Body of pancreas (tissue), 4 donors: ENCODE results near the gene BICRA. TPM values are rescaled to one million over a fixed set of nuclear protein-coding genes. Genes with fewer than 3 reads are reported as not detected.
"Not testable (repeated sequence)": the region's sequence is repeated elsewhere in the genome, so short reads cannot be mapped to it uniquely, and the experiment has no call there.

Experiments
- ATAC-seq: fragments of 150-250 bp; one replicate; pipeline ENCODE4 v1.9.1; 2016
- DNase-seq, 4 donors: peaks; one replicate each; pipeline ENCODE4 v3.0.0-alpha.2; 2019
- H3K27ac ChIP-seq, 4 donors: fragments of 200-600 bp; sonication (generic); 1 replicate in 3 of 4; 2 replicates in 1 of 4; pipeline versions ENCODE4 v1.5.1 to v1.6.1; 2016 to 2019; ENCODE audit warnings: mild to moderate bottlenecking in 1 of 4, mixed read lengths in 1 of 4, moderate library complexity in 1 of 4
- H3K27me3 ChIP-seq, 2 donors: fragments of 200-600 bp; sonication (generic); one replicate each; pipeline ENCODE4 v1.6.0; 2016; ENCODE audit warnings: mild to moderate bottlenecking in 1 of 2
- H3K36me3 ChIP-seq, 2 donors: fragments of 200-600 bp; sonication (generic); replicated peaks in 1 of 2; 2 replicates each; pipeline ENCODE4 v1.5.1; 2016; ENCODE audit warnings: low read depth in 2 of 2; ENCODE audit not compliant: insufficient read depth in 1 of 2
- H3K4me1 ChIP-seq: fragments of 200-600 bp; sonication (generic); one replicate; pipeline ENCODE4 v1.6.0; 2016
- H3K4me3 ChIP-seq, 2 donors: fragments of 200-600 bp; sonication (generic); 1 replicate in 1 of 2; 2 replicates in 1 of 2; pipeline ENCODE4 v1.5.1; 2016 to 2019
- H3K9me3 ChIP-seq, 3 donors: fragments of 200-600 bp; sonication (generic); 1 replicate in 2 of 3; 2 replicates in 1 of 3; pipeline ENCODE4 v1.5.1; 2016
- CTCF ChIP-seq, 7 experiments: fragments of 450-650 bp in 4 of 7; fragments of 200-600 bp in 3 of 7; sonication (generic) in 3 of 7; IDR thresholded peaks; one replicate each; pipeline ENCODE4 v1.5.1; 2016 to 2019; ENCODE audit warnings: antibody characterized with exemption in 7 of 7
- POLR2A ChIP-seq, 3 donors: fragments of 450-650 bp; IDR thresholded peaks; one replicate each; pipeline ENCODE4 v1.6.1; 2016; ENCODE audit warnings: antibody characterized with exemption in 3 of 3, mild to moderate bottlenecking in 2 of 3
- WGBS, 2 donors: methylation state at CpG; one replicate each; pipeline ENCODE4 v1.1.5; 2017; 5-methylcytosine and 5-hydroxymethylcytosine counted together
- intact Hi-C: fragments of 100-400 bp; cut with DNase I; formaldehyde crosslinking; loops from one replicate; pipeline ENCODE4 v1.15.1; 2023
- total RNA-seq, 2 donors: library from RNA; depleted of rRNA; stranded (reverse); fragments of >200 nt; gene quantifications; one replicate each; pipeline ENCODE4 v1.1.0, GENCODE V29; 2016

Gene BICRA
- total RNA-seq, 2 donors from 2014 or later = 2.6 to 26.4 TPM

GRCh38 chr19:47723581-47723940 is 114.6 kb downstream of the BICRA start:
- H3K27ac ChIP-seq = peak overlapping the region in 3 of 4 donors; percentile 21 to 64 (median 27)
- peak; percentile 65 for ATAC-seq
- no peaks in the 10 kb centered on the region for H3K9me3 ChIP-seq
- DNase-seq = peak; percentile 71 to 89 (median 82)
- 13 to 41% methylated on average over 7 of the region's 7 CpGs for WGBS, 2 donors
- no peak overlapping the region for H3K4me3 ChIP-seq
- no peak for TF ChIP-seq POLR2A (IDR thresholded peaks at IDR 0.05)
- no peak for TF ChIP-seq CTCF (IDR thresholded peaks at IDR 0.05)
- H3K4me1 ChIP-seq = peaks cover 39% of the 10 kb centered on the region
- H3K27me3 ChIP-seq = no peaks in the 10 kb centered on the region
- no peaks in the 10 kb centered on the region for H3K36me3 ChIP-seq
- intact Hi-C loops = no loop called here

- Histone ChIP-seq H3K4me1 (peaks cover 47% of the 10 kb centered on the region), H3K4me3 (no peak overlapping the region), H3K9me3 (no peaks in the 10 kb centered on the region), H3K36me3 (no peaks in the 10 kb centered on the region), H3K27ac (no peak overlapping the region), H3K27me3 (no peaks in the 10 kb centered on the region)
- TF ChIP-seq CTCF (IDR thresholded peaks at IDR 0.05) (no peak), POLR2A (IDR thresholded peaks at IDR 0.05) (no peak)
- WGBS, 2 donors = 88 to 91% methylated on average over 28 to 48 of the region's 48 CpGs
- no peak for ATAC-seq
- no peak for DNase-seq
- intact Hi-C loops = no loop called here
Measured at GRCh38 chr19:47725759-47726401, 116.9 kb downstream of the BICRA start.

- H3K9me3 ChIP-seq = no peaks in the 10 kb centered on the region
- WGBS, 2 donors = 82 to 86% methylated on average over 4 of the region's 4 CpGs
- H3K36me3 ChIP-seq = no peaks in the 10 kb centered on the region
- H3K27ac ChIP-seq = peak overlapping the region in 2 of 4 donors; percentile 11 to 16
- no peak for TF ChIP-seq CTCF (IDR thresholded peaks at IDR 0.05)
- no peak for TF ChIP-seq POLR2A (IDR thresholded peaks at IDR 0.05)
- peaks cover 47% of the 10 kb centered on the region for H3K4me1 ChIP-seq
- ATAC-seq (no peak), DNase-seq (no peak)
- H3K4me3 ChIP-seq = no peak overlapping the region
- H3K27me3 ChIP-seq = no peaks in the 10 kb centered on the region
- intact Hi-C loops = no loop called here
Measured at GRCh38 chr19:47726467-47726866, 117.5 kb downstream of the BICRA start.

GRCh38 chr19:47728295-47728694 is 119.4 kb downstream of the BICRA start:
- Histone ChIP-seq H3K4me1 (peaks cover 40% of the 10 kb centered on the region), H3K27ac (peak overlapping the region in 3 of 4 donors; percentile 71 to 84 (median 84))
- H3K9me3 ChIP-seq, H3K27me3 ChIP-seq, H3K4me3 ChIP-seq, H3K36me3 ChIP-seq, ATAC-seq, DNase-seq, intact Hi-C loops: not testable (repeated sequence)
- WGBS, 2 donors = 91 to 99% methylated on average over 4 of the region's 4 CpGs

- peaks cover 32% of the 10 kb centered on the region for H3K4me1 ChIP-seq
- TF ChIP-seq POLR2A (IDR thresholded peaks at IDR 0.05) (peak in 1 of 3 donors; percentile 20), CTCF (IDR thresholded peaks at IDR 0.05) (no peak)
- ATAC-seq (peak; percentile 88), DNase-seq (peak; percentile 80 to 94 (median 88))
- no peaks in the 10 kb centered on the region for H3K27me3 ChIP-seq
- H3K36me3 ChIP-seq = no peaks in the 10 kb centered on the region
- WGBS, 2 donors = 15 to 32% methylated on average over 9 of the region's 9 CpGs
- intact Hi-C loops = no loop called here
- peak overlapping the region; percentile 71 to 84 (median 80) for H3K27ac ChIP-seq
- H3K9me3 ChIP-seq = no peaks in the 10 kb centered on the region
- no peak overlapping the region for H3K4me3 ChIP-seq
Measured at GRCh38 chr19:47729468-47729798, 120.5 kb downstream of the BICRA start.
